Thoracic aorta (tissue), 2 donors: ENCODE results near the gene SRC. TPM values are rescaled to one million over a fixed set of nuclear protein-coding genes. Genes with fewer than 3 reads are reported as not detected.

Experiments
- ATAC-seq: fragments of 150-250 bp; one replicate; pipeline ENCODE4 v1.8.0; 2017; ENCODE audit warnings: low read depth; ENCODE audit not compliant: insufficient number of reproducible peaks, low FRiP score
- DNase-seq: peaks from one replicate; pipeline ENCODE4 v3.0.0-alpha.2; 2020; ENCODE audit warnings: low spot score
- H3K27ac ChIP-seq, 2 donors: fragments of 200-600 bp; sonication (generic); 1 replicate in 1 of 2; 2 replicates in 1 of 2; pipeline ENCODE4 v1.5.1; 2016; ENCODE audit warnings: mild to moderate bottlenecking in 2 of 2, moderate library complexity in 2 of 2
- H3K27me3 ChIP-seq: fragments of 200-600 bp; sonication (generic); replicated peaks from 2 replicates; pipeline ENCODE4 v1.6.0; 2016; ENCODE audit warnings: mild to moderate bottlenecking; ENCODE audit not compliant: insufficient read depth
- H3K36me3 ChIP-seq: fragments of 200-600 bp; sonication (generic); one replicate; pipeline ENCODE4 v1.5.1; 2016
- H3K4me1 ChIP-seq, 2 donors: fragments of 200-600 bp; sonication (generic); 1 replicate in 1 of 2; 2 replicates in 1 of 2; pipeline versions ENCODE4 v1.5.1 to v1.6.0; 2016; ENCODE audit warnings: low read depth in 2 of 2, mild to moderate bottlenecking in 1 of 2; ENCODE audit not compliant: control insufficient read depth in 1 of 2
- H3K4me3 ChIP-seq: fragments of 200-600 bp; sonication (generic); 2 replicates; pipeline ENCODE4 v1.5.1; 2016; ENCODE audit warnings: mild to moderate bottlenecking
- H3K9me3 ChIP-seq: fragments of 200-600 bp; sonication (generic); 2 replicates; pipeline ENCODE4 v1.5.1; 2016
- CTCF ChIP-seq: fragments of 200-600 bp; sonication (generic); IDR thresholded peaks from one replicate; pipeline ENCODE4 v1.5.1; 2019; ENCODE audit warnings: antibody characterized with exemption
- total RNA-seq, 2 donors: library from RNA; depleted of rRNA; stranded (reverse); fragments of >200 nt; gene quantifications; one replicate each; pipeline versions ENCODE4 v1.1.0 to v1.2.3, GENCODE V29; 2016

The SRC gene
- total RNA-seq, 2 donors from 2014 or later: 80.3 to 89.0 TPM

- H3K9me3 ChIP-seq: no peaks in the 10 kb centered on the region
- DNase-seq (no peak), ATAC-seq (no peak)
- H3K27me3 ChIP-seq: no peaks in the 10 kb centered on the region
- H3K36me3 ChIP-seq: peaks cover 38% of the 10 kb centered on the region
- H3K27ac ChIP-seq: peak overlapping the region in 1 of 2 donors; percentile 30
- no peak overlapping the region for H3K4me3 ChIP-seq
- peaks cover 11 to 48% of the 10 kb centered on the region in 2 donors for H3K4me1 ChIP-seq
- no peak for TF ChIP-seq CTCF
Measured at GRCh38 chr20:37397076-37397953, 51.4 kb downstream of the SRC start.

- H3K36me3 ChIP-seq: peaks cover 43% of the 10 kb centered on the region
- H3K27me3 ChIP-seq: no peaks in the 10 kb centered on the region
- DNase-seq: no peak
- H3K4me3 ChIP-seq: no peak overlapping the region
- H3K27ac ChIP-seq: no peak overlapping the region
- no peak for ATAC-seq
- H3K4me1 ChIP-seq: peaks cover 8 to 40% of the 10 kb centered on the region in 2 donors
- H3K9me3 ChIP-seq: no peaks in the 10 kb centered on the region
- no peak for TF ChIP-seq CTCF
Measured at GRCh38 chr20:37397954-37398749, 52.2 kb downstream of the SRC start.

- H3K4me1 ChIP-seq: peaks cover under 1 to 31% of the 10 kb centered on the region in 2 donors
- no peak overlapping the region for H3K27ac ChIP-seq
- no peaks in the 10 kb centered on the region for H3K9me3 ChIP-seq
- no peaks in the 10 kb centered on the region for H3K27me3 ChIP-seq
- ATAC-seq (no peak), DNase-seq (no peak)
- peaks cover 43% of the 10 kb centered on the region for H3K36me3 ChIP-seq
- TF ChIP-seq CTCF: no peak
- no peak overlapping the region for H3K4me3 ChIP-seq
Measured at GRCh38 chr20:37398750-37399621, 53.0 kb downstream of the SRC start.

GRCh38 chr20:37401282-37401929, 55.5 kb downstream of the SRC start:
- no peak for TF ChIP-seq CTCF
- no peak for DNase-seq
- H3K36me3 ChIP-seq: peaks cover 40% of the 10 kb centered on the region
- no peaks in the 10 kb centered on the region for H3K27me3 ChIP-seq
- ATAC-seq: no peak
- no peaks in the 10 kb centered on the region for H3K9me3 ChIP-seq
- peaks cover 0 to 32% of the 10 kb centered on the region in 2 donors for H3K4me1 ChIP-seq
- H3K27ac ChIP-seq: no peak overlapping the region
- no peak overlapping the region for H3K4me3 ChIP-seq
